ENCODE data around the gene P3R3URF.

P3R3URF gene

DNA sequence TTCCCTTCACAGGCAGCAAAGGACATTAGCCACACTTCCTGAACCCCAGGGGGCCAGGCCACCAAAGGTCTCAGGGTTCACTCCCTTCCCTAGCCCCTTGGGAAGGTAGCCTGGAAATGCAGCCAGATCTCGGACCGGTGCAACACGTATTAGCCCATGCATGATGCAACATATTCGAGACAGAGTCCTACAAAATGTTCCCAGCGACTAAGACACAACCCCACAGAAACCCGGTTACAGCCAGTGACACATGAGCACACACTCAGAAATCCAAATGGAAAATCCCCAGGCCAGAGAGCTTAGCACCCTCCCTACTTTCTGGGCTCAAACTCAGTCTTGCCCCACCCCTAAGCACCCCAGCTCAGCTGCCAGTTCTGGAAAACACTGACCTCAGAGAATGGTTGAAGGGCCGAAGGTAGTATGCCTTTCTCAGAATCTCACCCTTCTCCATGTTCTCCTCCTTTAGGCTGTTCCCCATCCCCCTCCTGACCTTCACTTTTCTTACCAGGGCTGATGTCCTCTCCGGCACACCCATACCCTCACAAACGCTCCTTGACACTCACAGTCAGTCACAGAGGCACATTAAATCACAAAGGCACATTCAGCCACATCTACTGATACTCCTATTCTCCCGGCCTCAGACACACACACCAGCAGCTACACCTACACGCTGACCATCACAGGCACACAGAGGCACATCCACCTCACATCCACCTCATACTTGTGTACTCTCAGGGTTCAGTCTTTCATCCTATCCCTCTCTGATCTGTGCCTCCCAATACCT lies 1.6 kb downstream of the P3R3URF start, which contains the start of gene TSPAN1:
Gene TSPAN1 (plus strand): TSS at position 640 of the 784 bp plus-strand sequence. CDS start 6,021 bp downstream, outside the sequence.
- in situ Hi-C loops (cut with HindIII; ENCODE audit: low sequenced_read_pairs): no loop called here

GRCh38 chr1:46173361-46173856 lies 2.9 kb downstream of the P3R3URF start:
- in situ Hi-C loops (cut with HindIII; ENCODE audit: low sequenced_read_pairs): no loop called here

DNA sequence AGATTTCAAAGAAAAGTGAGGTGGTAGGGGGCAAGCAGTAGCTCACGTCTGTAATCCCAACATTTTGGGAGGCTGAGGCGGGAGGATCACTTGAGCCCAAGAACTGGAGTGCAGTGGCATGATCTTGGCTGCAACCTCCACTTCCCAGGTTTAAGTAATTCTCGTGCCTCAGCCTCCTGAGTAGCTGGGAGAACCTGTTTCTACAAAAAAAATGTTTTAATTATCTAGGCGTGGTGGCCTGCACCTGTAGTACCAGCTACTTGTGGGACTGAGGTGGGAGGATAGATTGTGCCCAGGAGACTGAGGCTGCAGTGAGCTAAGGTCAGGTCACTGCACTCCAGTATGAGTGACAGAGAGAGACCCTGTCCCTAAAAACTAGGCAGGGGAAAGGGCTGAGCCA lies 4.0 kb downstream of the P3R3URF start:
- in situ Hi-C loops (cut with HindIII; ENCODE audit: low sequenced_read_pairs): no loop called here

DNA sequence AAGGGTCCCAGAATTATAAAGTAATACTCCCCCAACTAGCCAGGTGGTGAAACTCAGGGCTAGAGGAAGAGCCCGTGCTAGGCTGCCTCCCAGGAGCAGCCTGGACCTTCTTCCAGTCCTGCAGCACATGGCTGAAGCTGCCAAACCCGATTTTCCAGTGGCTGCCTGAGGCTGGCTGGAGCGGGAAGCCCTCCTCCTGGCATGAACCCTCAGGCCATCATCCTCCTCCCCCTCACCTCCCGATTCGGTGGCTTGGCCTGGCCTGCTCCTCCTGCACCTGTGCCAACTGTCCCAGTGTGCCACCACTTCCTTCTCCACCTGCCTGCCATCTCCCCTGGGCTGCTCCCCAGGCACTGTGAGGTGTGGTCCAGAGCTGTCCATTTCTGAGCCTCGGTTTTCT lies 4.4 kb downstream of the P3R3URF start:
- in situ Hi-C loops (cut with HindIII; ENCODE audit: low sequenced_read_pairs): no loop called here

DNA sequence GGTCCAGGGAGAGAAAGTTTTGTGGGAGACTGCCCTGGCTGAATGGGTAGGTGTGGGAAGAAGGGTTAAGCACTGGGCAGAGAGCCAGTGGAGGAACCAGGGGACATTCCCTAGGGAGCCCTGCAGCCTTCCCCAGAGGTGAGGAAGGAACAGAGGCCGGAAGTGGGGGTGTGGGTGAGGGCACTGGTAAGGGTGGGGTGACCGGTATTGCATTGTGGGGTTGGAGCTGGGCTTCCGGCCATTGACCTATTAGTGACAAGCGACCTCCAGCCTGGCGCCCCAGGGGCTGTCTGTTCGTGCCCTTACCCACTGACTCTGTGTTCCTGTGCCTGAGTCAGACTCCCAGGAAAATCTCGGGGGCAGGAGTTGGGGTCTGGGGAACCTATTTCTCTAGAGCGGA lies 4.9 kb downstream of the P3R3URF start:
- in situ Hi-C loops (cut with HindIII; ENCODE audit: low sequenced_read_pairs): no loop called here

- in situ Hi-C loops (cut with HindIII; ENCODE audit: low sequenced_read_pairs): loop anchor here (5.0 kb wide), 1 partner anchor 38 kb away; the partner anchor contains the start of gene PIK3R3
These were observed 6.4 kb downstream of the P3R3URF start for GRCh38 chr1:46169811-46170454.

DNA sequence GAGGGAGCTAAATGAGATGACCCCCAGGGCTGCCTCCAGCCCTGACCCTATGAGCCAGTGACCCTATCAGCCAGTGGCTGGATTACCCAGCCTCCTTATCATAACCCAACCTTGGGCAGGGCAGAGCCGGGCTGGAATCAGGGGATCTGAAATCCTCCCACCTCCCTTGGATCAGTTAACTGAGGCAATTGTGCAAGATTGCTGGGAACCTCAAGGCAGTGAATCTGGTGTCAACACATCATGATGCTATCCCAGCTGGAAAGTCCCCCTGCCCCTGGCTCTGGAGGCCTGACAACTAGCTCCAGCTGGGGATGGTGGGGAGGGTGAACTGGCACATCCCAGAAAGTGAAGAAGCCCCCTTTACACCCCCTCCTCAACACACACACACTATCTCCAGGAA lies 7.8 kb downstream of the P3R3URF start:
- in situ Hi-C loops (cut with HindIII; ENCODE audit: low sequenced_read_pairs): loop anchor here (5.0 kb wide), 1 partner anchor 36 kb away; the partner anchor contains the start of gene PIK3R3

- in situ Hi-C loops (cut with HindIII; ENCODE audit: low sequenced_read_pairs): loop anchor here (5.0 kb wide), 1 partner anchor 34 kb away; the partner anchor contains the start of gene PIK3R3
These were observed 9.5 kb downstream of the P3R3URF start for GRCh38 chr1:46166521-46167462.

DNA sequence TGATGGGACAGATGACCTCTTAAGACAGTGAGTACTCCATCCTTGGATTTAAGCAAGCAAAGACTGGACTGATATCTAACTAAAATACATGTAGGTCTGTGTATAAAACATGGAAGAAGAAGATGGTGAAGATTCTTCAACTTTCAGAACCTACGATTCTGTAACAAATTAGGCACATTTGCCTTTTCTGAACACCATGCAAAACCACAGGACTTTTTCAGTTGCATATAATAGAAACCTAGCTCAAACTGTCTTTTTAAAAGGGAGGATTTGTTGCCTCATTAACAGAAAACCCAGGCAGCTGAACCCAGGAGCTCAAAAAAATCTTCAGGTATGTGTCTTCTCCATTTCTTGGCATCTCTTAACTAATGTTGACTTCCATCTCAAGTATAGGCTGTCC lies 16.1 kb downstream of the P3R3URF start:
- in situ Hi-C loops (cut with HindIII; ENCODE audit: low sequenced_read_pairs): no loop called here

DNA sequence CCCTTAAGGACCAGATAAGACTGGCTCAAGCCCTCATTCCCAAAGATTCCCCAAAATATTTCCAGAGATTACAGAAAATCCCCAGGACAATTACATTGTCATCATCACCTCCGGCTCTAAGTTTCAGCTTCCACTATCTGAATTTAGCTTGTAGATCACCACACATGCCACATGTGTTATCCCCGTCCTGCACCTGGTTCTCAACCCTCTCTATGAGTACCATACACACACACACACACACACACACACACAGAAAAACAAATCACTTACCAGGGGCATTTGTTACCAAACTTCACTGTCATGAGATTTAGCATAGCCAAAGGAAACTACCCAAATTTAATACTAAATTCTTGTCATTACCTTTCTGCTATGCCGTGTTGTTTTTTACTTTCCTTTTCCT lies 16.8 kb downstream of the P3R3URF start:
- in situ Hi-C loops (cut with HindIII; ENCODE audit: low sequenced_read_pairs): no loop called here

DNA sequence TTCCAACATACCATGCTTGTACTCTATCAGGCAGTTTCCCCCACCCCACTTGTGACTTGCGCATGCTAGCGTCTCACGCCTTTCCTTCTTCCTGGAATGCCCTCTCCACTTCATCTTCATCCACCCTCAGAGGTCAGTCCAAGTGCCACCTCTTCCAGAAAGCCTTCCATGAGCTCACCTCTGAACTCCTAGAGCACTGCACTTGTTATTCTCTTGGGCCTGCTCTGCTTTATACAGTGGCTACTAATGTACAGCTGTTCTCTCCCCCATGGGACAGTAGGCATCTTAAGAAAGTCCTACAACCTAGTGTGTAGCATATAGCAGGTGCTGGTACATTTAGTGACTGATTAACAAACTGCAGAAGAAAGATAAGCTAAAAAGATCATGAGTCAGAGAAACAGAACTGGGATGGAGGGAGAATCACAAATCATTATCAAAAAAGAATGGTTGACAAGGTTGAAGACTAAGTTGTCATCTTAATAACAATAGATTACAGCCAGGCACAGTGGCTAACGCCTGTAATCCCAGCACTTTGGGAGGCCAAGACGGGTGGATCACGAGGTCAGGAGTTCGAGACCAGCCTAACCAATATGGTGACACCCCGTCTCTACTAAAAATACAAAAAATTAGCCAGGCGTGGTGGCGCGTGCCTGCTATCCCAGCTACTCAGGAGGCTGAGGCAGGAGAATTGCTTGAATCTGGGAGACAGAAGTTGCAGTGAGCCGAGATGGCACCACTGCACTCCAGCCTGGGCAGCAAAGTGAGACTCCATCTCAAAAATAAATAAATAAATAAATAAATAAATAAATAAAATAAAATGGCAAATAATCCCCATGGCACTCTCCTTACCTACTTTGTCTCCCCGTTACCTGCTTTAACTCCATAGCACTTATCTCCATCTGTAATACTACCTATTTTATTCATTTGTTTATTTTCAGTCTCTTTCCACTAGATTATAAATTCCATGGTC lies 17.7 kb downstream of the P3R3URF start:
- in situ Hi-C loops (cut with HindIII; ENCODE audit: low sequenced_read_pairs): no loop called here

GRCh38 chr1:46157916-46158311 lies 18.4 kb downstream of the P3R3URF start:
- in situ Hi-C loops (cut with HindIII; ENCODE audit: low sequenced_read_pairs): no loop called here

- in situ Hi-C loops (cut with HindIII; ENCODE audit: low sequenced_read_pairs): no loop called here
These were observed 22.6 kb downstream of the P3R3URF start for GRCh38 chr1:46153732-46154131.

- in situ Hi-C loops (cut with HindIII; ENCODE audit: low sequenced_read_pairs): no loop called here
These were observed 23.1 kb downstream of the P3R3URF start for GRCh38 chr1:46153228-46153627.

DNA sequence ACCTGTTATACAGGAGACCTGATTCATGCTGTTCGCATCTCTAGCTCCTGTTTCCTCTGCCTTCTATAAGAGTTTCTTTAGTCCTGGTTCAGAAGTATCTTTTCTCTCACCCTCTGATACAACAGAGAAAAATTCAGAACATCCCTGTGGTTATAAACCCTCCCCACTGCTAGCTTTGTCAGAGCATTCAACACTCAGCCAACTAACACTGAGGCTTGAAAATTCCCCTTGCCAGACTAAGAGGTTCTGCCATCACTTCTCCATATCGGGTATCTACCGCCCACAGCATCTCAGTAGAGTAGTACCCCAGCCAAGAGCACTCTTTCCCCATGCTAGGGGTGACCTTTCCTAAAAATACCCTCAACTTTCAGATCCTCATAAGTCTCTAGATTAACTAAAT lies 24.3 kb downstream of the P3R3URF start:
- in situ Hi-C loops (cut with HindIII; ENCODE audit: low sequenced_read_pairs): no loop called here

- in situ Hi-C loops (cut with HindIII; ENCODE audit: low sequenced_read_pairs): no loop called here
These were observed 26.2 kb downstream of the P3R3URF start for GRCh38 chr1:46150085-46150484.

GRCh38 chr1:46148318-46148717 lies 28.0 kb downstream of the P3R3URF start:
- in situ Hi-C loops (cut with HindIII; ENCODE audit: low sequenced_read_pairs): no loop called here

DNA sequence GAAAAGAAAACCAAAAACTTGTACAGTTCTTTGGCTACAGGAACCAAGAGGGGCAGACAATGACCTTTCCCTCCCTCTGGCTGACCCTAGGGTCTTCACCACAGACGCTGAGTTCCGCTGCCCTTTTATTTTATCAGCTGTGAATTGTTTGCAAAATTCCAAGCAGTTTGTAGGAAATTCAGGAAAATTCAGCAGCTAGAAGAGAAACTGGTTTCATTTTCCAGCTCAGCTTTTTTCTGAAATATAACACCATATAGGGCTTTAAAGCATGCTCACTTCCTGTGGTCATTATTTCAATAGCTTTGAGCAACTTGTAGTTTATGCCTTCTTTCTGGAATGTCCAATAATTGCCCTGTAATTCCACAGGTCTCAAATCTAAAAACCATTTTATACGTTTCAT lies 38.4 kb downstream of the P3R3URF start:
- in situ Hi-C loops (cut with HindIII; ENCODE audit: low sequenced_read_pairs): no loop called here

GRCh38 chr1:46136711-46137110 lies 39.6 kb downstream of the P3R3URF start:
- in situ Hi-C loops (cut with HindIII; ENCODE audit: low sequenced_read_pairs): no loop called here

All from endothelial cell of hepatic sinusoid (primary cell).